GM12873 (cell line): ENCODE data around the gene CRAT.

Source experiments
- CTCF ChIP-seq: IDR thresholded peaks from 2 replicates; pipeline ENCODE4 v1.5.1; 2012; ENCODE audit warnings: low read depth, mild to moderate bottlenecking, moderate library complexity, low read length, control low read depth; ENCODE audit not compliant: insufficient read depth; ENCODE audit errors: missing control alignments

Gene CRAT

DNA sequence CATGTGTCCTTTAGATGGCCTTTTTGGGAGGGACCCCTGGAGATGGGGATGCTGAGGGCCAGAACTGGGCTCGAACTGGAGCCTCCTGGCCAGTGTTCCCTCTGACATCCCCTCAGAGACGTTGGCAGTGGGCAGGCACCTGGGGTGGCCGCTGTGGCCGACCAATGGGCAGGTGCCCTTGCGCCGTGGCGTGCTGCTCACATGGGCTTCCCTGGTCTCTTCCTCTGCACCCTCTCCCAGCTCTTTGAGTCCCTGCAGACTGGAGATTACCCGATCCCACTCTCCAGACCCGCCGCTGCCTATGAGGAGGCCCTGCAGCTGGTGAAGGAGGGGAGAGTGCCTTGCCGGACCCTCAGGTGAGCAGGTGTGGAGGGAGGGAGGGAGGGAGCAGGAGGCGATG lies 49.6 kb downstream of the CRAT start:
- TF ChIP-seq CTCF: no peak

GRCh38 chr9:129059796-129060785 lies 50.5 kb downstream of the CRAT start:
- no peak for TF ChIP-seq CTCF

- no peak for TF ChIP-seq CTCF
Observed at GRCh38 chr9:129058965-129059795, 51.4 kb downstream of the CRAT start.

DNA sequence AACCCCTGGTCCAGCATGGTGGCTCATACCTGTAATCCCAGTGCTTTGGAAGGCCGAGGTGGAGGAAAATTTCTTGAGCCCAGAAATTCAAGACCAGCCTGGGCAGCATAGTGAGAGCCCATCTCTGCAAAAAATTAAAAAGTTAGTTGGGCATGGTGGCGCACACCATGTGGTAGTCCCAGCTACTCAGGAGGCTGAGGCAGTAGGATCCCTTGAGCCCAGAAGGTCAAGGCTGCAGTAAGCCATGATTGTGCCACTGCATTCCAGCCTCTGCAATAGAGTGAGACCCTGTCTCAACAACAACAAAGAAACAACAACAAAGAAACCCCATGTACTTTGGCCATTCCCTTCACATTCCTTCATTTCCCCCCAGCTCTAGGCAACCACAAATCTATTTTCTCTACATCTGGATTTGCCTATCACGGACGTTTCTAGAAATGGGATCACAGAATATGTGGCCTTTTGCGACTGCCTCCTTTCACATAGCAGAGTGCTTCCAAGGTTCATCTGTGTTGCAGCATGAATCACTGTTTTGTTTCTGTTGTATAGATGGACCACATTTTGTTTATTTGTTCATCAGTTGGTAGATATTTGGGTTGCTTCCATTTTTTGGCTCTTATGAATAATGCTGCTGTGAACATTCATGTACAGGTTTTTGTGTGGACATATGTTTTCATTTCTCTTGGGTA lies 56.3 kb downstream of the CRAT start:
- TF ChIP-seq CTCF: no peak

DNA sequence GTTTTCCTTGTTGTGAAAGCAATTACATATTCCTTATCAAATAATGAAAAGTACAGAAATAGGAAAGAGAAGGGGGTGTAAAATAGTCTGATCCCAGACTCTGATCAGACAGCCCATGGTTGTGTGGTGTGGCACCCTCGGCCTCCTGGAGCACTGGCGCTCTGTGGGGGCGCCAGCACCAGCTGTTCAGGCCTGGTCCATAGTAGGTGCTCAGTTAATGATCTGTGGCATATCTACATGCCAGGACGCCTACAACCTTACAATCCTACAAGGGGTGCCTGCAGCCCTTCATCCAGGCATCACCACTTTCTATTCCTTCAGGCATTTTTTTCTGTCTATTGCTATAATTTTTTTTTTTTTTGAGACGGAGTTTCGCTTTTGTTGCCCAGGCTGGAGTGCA lies 57.6 kb downstream of the CRAT start:
- no peak for TF ChIP-seq CTCF

- no peak for TF ChIP-seq CTCF
Observed at GRCh38 chr9:129052592-129052991, 58.0 kb downstream of the CRAT start.
